ENCODE results near the gene NPB.
"Not testable (repeated sequence)": the region's sequence is repeated elsewhere in the genome, so short reads cannot be mapped to it uniquely, and the experiment has no call there.

Gene NPB

DNA sequence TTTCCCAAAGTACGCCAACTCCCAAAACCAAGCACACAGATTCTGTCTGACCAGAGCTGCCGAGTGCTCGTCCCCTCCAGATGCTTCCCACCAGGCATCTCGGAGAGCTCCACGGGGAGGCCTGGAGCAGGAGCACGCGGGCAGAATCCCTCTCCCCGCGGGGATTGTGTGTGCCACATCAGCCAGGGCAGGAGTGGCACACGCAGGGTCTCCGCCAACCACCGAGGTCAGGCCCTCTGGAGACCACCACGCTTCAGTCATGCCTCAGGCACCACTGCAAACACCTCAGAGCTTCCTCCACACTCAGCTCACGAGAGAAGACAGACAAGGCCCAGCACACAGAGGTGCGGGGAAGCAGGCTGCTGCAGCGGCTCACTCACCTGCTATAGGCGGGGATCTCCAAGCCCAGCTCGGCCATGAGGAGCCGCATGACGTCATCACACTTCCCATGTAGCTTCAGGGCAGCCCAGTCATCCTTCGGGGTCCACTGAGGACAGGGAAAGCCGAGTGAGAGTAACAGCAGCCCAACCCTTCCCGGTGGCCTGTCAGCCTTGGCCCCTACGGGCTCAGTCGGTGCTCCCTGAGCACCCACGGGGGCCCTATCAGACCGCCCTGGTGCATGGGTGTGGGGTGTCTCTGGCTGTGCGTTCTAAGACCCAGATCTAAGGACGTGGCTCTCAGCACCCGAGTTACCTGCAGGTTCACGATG is 11.5 kb downstream of the NPB start:
- FAIRE-seq: no peak

DNA sequence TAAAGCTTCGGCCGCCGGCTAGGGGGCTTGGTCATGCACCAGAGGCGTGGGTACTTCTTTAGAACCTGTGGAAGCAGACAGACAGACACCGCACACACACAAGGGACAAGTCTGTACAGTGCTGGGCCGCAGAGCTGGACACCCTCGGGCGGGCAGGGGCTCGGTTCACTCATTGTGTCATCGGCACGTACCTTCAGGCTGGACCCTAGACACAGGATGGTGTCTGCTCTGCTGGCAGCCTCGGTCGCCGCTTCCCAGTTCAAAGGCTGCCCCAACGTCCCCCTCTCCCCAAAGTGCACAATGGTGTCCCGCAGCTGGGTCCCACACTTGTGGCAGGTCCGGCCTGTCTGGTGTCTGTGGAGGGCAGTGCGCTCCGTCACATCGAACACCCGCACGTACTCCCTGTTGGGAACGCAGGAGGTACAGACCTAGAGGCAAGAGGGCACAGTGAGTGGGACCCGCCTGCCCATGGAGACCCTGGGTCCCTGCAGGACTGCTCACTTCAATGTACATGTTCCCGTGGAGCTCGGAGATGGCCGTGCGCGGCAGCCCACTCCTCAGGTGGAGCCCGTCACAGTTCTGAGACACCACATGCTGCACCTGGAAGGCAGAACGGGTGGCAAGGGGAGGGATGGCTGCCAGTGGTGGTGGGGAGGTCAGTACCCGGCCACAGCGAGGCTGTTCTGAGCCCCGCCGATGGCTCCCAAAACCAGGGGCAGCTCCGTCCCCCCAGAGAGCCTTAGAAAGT is 12.2 kb downstream of the NPB start:
- no peak for FAIRE-seq

- no peak for FAIRE-seq
Observed at GRCh38 chr17:81915331-81915730, 13.3 kb downstream of the NPB start.

GRCh38 chr17:81916234-81917001 is 14.4 kb downstream of the NPB start:
- no peak for FAIRE-seq

DNA sequence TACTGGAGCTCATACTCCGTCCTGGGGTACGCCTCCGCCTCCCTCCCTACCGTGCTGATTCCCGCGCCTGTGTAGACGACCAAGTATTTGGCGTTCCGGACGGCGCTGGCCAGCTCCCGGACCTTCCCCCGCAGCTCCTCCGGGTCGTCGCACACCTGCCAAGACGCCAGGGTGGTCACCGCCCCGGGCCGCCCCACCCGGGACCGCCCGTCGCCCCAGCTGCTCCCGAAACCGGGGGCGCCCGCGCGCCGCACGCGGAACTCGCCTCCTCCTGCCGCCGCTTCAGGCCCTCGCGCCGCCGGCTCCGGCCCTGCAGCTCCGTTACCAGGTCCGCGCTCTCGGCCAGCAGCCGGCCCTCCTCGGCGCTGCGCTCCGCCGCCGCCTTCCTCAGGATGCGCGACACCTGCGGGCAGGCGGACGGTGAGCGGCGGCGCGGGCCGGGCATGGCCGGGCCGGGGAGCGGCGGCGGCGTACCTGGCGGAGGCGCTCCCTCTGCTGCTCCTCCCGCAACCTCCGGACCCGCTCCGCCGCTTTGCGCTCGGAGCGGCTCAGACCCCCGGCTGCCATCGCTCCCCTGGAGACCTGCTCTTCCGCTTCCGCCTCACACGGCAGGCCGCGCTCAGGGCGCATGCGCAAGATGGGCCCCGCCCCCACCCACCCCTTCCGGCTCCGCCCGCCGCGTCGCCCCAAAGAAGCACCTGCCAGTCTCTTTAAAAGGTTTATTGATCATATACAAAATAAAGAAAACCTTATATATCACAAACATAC is 15.7 kb downstream of the NPB start, which contains the start of gene SIRT7:
Gene SIRT7, minus strand, starts transcription at position 612 of the 768 bp plus-strand sequence. Its CDS starts 45 bp downstream, at position 567.
- FAIRE-seq: no peak

- FAIRE-seq: not testable (repeated sequence)
Observed at GRCh38 chr17:81918333-81918669, 16.3 kb downstream of the NPB start.

GRCh38 chr17:81918832-81919545 is 17.0 kb downstream of the NPB start:
- FAIRE-seq: no peak

DNA sequence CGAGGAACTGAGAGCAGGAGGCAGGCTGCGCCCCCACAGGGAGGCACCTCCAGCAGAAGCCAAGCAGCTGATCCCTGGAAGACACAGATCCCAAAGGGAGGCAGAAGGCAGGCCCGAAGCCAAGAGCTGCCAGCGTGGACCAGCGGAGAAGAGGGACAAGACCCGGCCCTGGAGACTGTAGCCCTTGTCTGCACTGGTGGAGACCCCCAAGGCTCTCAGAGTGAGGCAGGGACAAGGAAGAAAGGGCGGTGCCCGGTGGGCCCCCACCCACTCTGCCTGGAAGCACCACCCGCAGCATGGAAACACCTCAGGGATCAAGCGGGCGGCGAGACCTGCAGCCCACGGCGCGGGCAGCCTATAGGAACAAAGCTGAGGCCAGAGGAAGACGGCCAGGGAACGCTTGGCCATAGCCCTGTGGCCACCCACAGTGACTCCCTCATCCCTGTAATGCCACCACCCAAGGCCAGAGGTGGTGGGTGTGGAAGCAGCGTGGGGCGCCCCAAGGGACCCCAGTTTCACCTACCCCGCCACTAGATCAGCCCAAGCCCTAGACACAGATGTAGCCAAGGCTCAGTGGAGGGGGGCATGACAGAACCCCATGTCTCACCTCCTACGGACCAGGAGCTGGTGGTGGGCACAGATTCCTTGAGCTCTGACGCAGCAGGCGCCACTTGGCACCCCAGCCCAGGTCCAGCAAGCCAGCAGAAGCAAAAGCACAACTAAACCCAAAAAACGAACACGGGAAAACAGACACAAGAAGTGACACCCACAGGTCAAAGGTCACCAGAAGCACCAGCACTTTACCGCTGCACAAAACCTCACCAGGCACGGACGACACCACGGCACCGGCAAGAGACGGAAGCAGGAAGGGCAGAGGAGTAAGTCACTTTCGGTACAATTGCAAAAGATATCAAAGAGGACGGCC is 18.8 kb downstream of the NPB start:
- no peak for FAIRE-seq

DNA sequence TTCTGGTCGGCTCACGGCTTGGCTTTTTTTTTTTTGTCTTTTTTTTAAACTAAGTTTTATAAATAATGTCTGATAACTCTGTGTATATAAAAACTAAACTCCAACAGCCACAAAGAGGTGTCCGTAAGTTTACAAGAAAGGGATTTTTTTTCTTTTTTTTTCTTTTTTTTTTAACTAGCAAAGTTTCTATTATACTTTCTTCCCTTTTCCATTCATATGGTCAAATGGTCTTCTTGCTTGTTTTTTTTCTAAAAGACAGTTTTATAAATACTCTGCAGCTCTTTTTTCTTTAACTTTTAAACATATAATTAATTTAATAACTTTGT is 19.5 kb downstream of the NPB start:
- FAIRE-seq: no peak

DNA sequence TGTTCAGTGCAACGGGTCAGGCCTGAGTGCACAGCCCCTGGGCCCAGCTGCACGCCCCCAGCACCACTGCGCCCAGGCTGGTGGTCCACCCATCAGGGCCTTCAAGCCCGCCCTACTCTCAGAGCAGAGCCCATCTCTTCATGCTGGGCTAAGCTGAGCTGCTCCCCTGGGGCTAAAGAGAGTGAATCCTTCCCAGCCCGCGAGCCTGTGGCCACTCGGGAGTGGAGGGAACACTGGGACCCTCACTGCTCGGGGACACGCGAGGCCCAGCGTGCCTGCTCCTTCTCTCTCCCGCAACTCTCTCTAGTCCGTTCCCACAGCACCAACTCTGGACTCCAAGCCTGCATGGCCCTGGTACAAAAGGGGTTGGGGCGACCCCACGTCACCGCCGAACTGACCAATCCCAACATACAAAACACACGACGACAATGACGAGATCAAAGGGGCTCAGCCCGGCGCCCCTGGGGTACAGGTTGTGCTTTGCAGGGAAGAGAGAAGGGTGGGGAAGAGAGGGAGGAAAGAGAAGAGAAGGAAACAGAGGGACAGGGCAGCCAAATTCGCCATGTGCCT is 20.0 kb downstream of the NPB start:
- FAIRE-seq: no peak

GRCh38 chr17:81922566-81923301 is 20.7 kb downstream of the NPB start:
- FAIRE-seq: no peak

GRCh38 chr17:81923302-81924260 is 21.5 kb downstream of the NPB start:
- FAIRE-seq: no peak

DNA sequence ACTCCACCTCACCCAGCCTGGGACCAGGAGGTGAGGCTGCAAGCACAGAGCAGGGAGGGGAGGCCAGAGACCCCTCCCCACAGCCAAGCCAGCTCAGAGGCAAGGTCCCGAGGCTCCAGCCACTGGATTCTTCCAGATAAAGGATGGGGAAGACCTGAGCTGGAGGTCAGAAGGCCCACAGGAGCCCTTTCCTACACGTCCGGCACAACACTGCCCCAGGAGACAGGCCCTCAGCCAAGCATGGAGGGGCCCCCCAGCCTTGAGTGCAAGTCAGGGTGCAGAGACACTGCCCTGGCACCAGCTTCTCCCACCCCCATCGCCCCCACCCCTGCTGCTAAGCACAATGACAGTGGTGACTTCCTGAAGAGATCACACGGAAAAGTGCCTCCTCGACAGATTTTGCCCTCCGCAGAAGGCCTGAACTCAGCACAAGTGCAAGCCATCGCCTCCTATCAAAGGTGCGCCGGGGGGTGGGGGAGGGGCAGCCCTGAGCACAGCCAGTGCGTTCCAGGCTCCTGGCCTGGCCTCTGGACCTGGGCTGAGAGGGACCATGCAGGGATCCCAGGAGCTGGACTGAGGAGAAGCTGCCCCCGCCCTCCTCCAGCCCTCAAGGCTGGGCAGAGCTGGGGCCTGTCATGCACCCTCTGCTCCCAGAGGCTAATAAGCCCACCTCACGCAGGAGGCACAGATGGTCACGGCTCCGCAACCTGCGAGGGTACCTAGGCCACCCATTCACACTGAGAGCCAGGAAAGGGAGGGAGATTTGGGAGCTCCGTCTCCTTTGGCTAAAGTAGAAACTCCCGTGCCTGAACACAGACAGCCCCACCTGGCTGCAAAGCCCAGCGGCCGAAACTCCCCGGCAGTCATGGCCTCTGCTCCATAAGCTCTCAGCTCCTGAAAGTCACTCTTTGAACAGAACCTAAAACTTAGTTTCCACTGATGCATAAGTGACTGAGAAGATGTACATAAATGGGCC is 22.8 kb downstream of the NPB start:
- no peak for FAIRE-seq

- no peak for FAIRE-seq
Observed at GRCh38 chr17:81925860-81926450, 23.9 kb downstream of the NPB start.

- no peak for FAIRE-seq
Observed at GRCh38 chr17:81926451-81927151, 24.6 kb downstream of the NPB start.

DNA sequence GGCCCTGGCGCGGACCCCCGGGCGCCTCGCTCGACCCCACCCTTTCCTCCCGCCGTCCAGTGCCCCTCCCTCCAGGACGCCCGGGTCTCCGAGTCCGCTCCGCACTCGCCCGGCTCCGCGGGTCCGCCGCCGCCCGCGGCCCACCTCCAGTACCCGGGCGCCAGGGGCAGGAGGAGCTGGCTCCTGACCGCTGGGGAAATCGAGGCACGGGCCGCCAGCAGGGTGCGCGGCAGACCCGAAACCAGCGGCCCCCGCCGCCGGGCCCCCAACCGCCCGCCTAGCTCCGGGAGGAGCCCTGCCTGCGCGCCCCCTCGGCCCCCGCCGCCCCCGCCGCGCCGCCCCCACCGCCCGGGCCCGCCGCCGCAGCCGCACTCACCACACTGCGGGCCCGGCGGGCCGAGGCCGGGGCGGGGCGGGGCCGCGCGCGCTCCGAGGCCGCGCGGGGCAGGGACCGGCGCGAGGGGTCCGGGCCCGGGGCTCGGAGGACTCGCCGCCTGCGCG is 25.2 kb downstream of the NPB start:
- FAIRE-seq: no peak

All from islet of Langerhans (tissue), 1 donor.